ENCODE measurements around the gene MET. TPM values are rescaled to one million over a fixed set of nuclear protein-coding genes. Genes with fewer than 3 reads are reported as not detected.

MET gene
- total RNA-seq, 1 experiment from 2014 or later, result 200 TPM

GRCh38 chr7:116669769-116670168 is 2.2 kb upstream of the MET start:
- POLR2A ChIA-PET, result no interaction called here
- no peak overlapping the region for H3K4me3 ChIP-seq (replicated peaks in 1 of 2; ENCODE audit: low read depth in 1 of 2, low read length in 2 of 2)
- CTCF ChIA-PET, result no interaction called here
- ATAC-seq (no peak), DNase-seq (ENCODE audit: low read depth, low spot score) (no peak)
- H3K9me2 ChIP-seq (ENCODE audit: insufficient read depth), result no peaks in the 10 kb centered on the region
- no peaks in the 10 kb centered on the region for H4K20me1 ChIP-seq (ENCODE audit: insufficient read depth)
- no peak overlapping the region for H3K27ac ChIP-seq (ENCODE audit: low read depth, low read length)
- H3K4me1 ChIP-seq (ENCODE audit: control insufficient read depth in 1 of 2, insufficient read depth in 2 of 2, low read length in 2 of 2), result peaks cover 21 to 35% of the 10 kb centered on the region in 2 experiments
- no peaks in the 10 kb centered on the region for H3K27me3 ChIP-seq (ENCODE audit: insufficient read depth, low read length)
- peaks cover 0 to 6% of the 10 kb centered on the region in 2 experiments; a peak in 1 of 4 replicates for H3K9me3 ChIP-seq (ENCODE audit: control insufficient read depth in 1 of 2, insufficient read depth in 1 of 2, low read depth in 1 of 2, low read length in 2 of 2)
- no peak overlapping the region for H2AFZ ChIP-seq (ENCODE audit: low read depth, low read length, poor library complexity, severe bottlenecking)
- RAD21 ChIA-PET (ENCODE audit: low non-redundant PET in 1 of 2, low total read pairs in 2 of 2, uncharacterized antibody in 2 of 2, unreplicated experiment in 2 of 2), result no interaction called here
- TF ChIP-seq TCF7L2 (IDR thresholded peaks at IDR 0.05; ENCODE audit: borderline replicate concordance, extremely low read depth, insufficient read depth, insufficient read length) (no peak), CBX3 (IDR thresholded peaks at IDR 0.05; ENCODE audit: low read depth) (no peak), ZBTB33 (IDR thresholded peaks at IDR 0.05; ENCODE audit: extremely low read depth, insufficient replicate concordance, low read length) (no peak), ZFX (IDR thresholded peaks at IDR 0.05) (no peak), EZH2 (IDR thresholded peaks at IDR 0.05) (no peak), FOSL1 (IDR thresholded peaks at IDR 0.05; ENCODE audit: low read depth) (no peak), CTCF (IDR thresholded peaks at IDR 0.05 in 2 of 3, conservative IDR thresholded peaks at IDR 0.05 in 1 of 3; ENCODE audit: borderline replicate concordance in 1 of 3, insufficient read depth in 1 of 3, low read depth in 2 of 3, low read length in 2 of 3) (no peak)
- TF ChIP-seq, protein P1, sequence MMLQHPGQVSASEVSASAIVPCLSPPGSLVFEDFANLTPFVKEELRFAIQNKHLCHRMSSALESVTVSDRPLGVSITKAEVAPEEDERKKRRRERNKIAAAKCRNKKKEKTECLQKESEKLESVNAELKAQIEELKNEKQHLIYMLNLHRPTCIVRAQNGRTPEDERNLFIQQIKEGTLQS (IDR thresholded peaks at IDR 0.05), result no peak
- intact Hi-C loops (cut with micrococcal nuclease), result loop anchor here (10.0 kb wide), 2 partner anchors 105 to 495 kb away; no protein-coding TSS in a partner anchor
- no peak overlapping the region for H3K9ac ChIP-seq (ENCODE audit: low read length)
- peaks cover 38% of the 10 kb centered on the region for H3K79me2 ChIP-seq (ENCODE audit: insufficient read depth, low read length)
- no TSS peak for BruUV-seq (replicated peaks)
- 0 out of 4 replicates have a peak, but pooled peaks cover 0 to 9% of the 10 kb centered on the region in 2 experiments for H3K36me3 ChIP-seq (ENCODE audit: control insufficient read depth in 1 of 2, insufficient read depth in 2 of 2, low read length in 2 of 2)
- H3K4me2 ChIP-seq (ENCODE audit: low read length), result no peak overlapping the region

Data from HCT116 (cell line).